T-helper 2 cell treated with Interferon-gamma antibody and Interleukin-4, amounts not matched to agents 100 ng/mL and 5 ng/mL, for 36 hours (primary cell): Measurements from ENCODE around the gene RSF1. TPM values are rescaled to one million over a fixed set of nuclear protein-coding genes. Genes with fewer than 3 reads are reported as not detected.

Experiments
- intact Hi-C: fragments of 100-400 bp; cut with micrococcal nuclease; formaldehyde crosslinking; loops from one replicate; pipeline ENCODE4 v1.15.1; 2023
- total RNA-seq: library from RNA; stranded (reverse); gene quantifications from 2 replicates; pipeline ENCODE4 v1.2.3, GENCODE V29; 2022

RSF1 gene
- total RNA-seq, 1 donor from 2014 or later: 47.1 TPM

DNA sequence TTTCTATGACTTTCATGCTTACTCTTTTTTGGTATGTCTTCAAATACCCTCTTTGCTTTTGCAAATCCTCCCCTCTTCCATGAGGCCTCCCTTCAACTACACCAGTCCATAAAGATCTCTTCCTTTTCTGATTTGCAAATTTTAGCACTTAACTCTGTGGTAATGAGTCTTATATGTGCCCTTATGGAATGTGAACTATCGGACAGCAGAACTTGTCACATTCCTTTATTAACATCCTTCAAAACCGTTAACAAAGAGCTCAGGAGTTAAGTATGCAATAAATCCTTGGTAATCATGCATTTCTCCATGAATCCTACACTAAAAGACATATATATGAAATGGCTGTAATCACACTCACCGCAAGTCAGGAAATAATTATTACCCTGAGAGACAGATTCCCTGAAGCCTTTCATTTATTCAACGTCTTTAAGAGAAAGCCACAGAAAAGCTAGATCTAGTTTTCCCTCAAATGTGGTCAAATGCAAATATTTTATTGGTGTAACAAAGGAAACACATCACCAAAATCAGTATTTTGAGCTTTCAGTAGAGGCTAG lies 190.3 kb downstream of the RSF1 start:
- intact Hi-C loops: no loop called here

DNA sequence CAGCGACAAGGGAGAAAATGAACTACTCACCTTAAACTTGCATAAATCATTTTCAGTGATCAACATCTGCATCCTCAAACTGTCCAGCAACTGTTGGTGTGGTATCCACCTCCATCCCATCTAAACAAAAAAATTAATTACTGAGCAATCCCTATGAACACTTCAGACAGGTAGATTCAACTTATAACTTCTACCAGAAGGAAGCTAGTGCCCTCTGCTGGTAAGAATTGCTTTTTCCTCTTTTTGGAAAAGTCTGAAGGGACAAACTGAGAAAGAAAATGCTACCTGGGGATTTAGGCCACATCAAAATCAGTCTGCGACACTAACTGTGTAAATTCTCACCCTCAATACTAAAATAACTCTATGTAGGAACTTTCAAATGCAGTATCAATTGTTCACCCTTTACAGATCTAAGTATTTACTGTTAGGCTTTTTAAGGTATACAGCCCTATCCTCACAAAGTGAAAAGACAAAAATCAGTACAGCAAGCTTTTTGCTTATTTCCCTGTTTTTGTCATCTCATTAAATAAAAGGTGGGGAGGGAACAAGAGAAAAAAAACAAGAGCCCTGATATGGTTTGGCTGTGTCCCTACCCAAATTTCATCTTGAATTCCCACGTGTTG lies 200.8 kb downstream of the RSF1 start:
- intact Hi-C loops: loop anchor here (2.0 kb wide), 2 partner anchors 431 to 493 kb away; no protein-coding TSS in a partner anchor

DNA sequence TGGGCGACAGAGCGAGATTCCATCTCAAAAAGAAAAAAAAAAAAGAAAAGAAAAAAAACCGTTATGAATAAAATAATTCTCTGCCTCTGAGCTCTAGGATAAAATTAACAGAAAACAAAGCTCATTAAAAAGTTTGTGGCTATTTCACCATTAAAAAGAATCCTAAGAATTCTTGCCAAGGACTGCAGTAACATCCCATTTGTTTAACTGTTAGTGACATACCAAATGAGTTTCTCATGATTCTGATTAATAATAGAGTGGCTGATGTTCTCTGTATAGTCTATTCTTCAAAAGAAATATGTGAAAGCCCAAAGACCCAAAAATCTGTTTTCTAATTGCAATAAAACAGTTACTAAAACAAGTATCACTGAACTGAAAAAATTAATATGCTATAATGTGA lies 202.6 kb downstream of the RSF1 start:
- intact Hi-C loops: loop anchor here (2.0 kb wide), 2 partner anchors 429 to 491 kb away; no protein-coding TSS in a partner anchor

DNA sequence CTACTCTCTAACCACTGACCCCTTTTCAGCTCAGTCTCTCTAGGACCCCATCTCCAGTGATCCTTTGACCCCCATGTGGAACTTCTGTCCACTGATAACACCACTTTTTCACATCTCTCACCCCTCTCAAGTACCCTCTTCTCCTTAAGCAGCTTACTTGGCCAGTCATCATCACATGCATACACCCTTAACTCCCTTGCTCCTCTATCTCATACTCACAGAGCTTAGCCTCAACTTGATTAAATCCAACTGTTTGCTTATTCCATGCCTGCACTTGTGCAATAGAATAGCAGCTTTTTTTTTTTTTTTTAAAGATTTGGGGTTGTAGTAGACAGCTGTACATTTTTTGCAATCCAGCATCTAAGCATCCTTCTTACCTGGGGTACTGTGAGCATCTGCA lies 208.6 kb downstream of the RSF1 start:
- intact Hi-C loops: no loop called here

Other genes starting within 250 kb of the RSF1 start
- gene AQP11, start 230.8 kb downstream of the RSF1 start, total RNA-seq: 0.95 and 1.1 TPM in 2 replicates
- 109 and 114 TPM in 2 replicates for gene CLNS1A, start 182.9 kb downstream of the RSF1 start, total RNA-seq
- 6.1 and 7.0 TPM in 2 replicates for gene AAMDC, start 422 bp upstream of the RSF1 start, total RNA-seq
- 56.4 and 57.1 TPM in 2 replicates for gene INTS4, start 173.9 kb upstream of the RSF1 start, total RNA-seq
- 0.39 and 0.45 TPM in 2 replicates for gene KCTD14, start 202.6 kb upstream of the RSF1 start, total RNA-seq
- not detected in 2 replicates for gene THRSP, start 243.1 kb upstream of the RSF1 start, total RNA-seq